Measurements from ENCODE around the gene KCTD5. TPM values are rescaled to one million over a fixed set of nuclear protein-coding genes. Genes with fewer than 3 reads are reported as not detected.
"Not testable (repeated sequence)": the region's sequence is repeated elsewhere in the genome, so short reads cannot be mapped to it uniquely, and the experiment has no call there.

Gene KCTD5
- total RNA-seq, 4 donors from 2014 or later: 23.1 to 85.6 (median 56.4) TPM

DNA sequence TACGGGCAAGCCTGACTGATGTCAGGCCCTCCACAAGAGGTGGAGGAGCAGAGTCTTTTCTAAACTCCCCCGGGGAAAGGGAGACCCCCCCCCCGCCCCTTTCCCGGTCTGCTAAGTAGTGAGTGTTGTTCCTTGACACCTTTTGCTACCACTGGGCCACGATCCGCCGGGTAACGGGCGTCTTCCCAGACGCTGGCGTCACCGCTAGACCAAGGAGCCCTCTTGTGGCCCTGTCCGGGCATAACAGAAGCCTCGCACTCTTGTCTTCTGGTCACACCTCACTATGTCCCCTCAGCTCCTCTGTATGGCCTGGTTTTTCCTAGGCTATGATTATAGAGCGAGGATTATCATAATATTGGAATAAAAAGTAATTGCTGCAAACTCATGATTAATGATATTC lies 12.3 kb upstream of the KCTD5 start:
- not testable (repeated sequence) for H3K9me3 ChIP-seq, H3K27ac ChIP-seq, H3K27me3 ChIP-seq
- H3K4me1 ChIP-seq: peaks cover 4 to 42% (median 9%) of the 10 kb centered on the region in 4 donors
- TF ChIP-seq, protein P1, sequence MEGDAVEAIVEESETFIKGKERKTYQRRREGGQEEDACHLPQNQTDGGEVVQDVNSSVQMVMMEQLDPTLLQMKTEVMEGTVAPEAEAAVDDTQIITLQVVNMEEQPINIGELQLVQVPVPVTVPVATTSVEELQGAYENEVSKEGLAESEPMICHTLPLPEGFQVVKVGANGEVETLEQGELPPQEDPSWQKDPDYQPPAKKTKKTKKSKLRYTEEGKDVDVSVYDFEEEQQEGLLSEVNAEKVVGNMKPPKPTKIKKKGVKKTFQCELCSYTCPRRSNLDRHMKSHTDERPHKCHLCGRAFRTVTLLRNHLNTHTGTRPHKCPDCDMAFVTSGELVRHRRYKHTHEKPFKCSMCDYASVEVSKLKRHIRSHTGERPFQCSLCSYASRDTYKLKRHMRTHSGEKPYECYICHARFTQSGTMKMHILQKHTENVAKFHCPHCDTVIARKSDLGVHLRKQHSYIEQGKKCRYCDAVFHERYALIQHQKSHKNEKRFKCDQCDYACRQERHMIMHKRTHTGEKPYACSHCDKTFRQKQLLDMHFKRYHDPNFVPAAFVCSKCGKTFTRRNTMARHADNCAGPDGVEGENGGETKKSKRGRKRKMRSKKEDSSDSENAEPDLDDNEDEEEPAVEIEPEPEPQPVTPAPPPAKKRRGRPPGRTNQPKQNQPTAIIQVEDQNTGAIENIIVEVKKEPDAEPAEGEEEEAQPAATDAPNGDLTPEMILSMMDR (IDR thresholded peaks at IDR 0.05): peak; percentile 33 to 76 (median 64)
- DNase-seq: peak; percentile 66 to 88 (median 75)
- peaks cover 0 to 25% (median 0%) of the 10 kb centered on the region in 3 donors for H3K36me3 ChIP-seq
- peak overlapping the region in 2 of 4 donors; percentile 23 to 31 for H3K4me3 ChIP-seq

DNA sequence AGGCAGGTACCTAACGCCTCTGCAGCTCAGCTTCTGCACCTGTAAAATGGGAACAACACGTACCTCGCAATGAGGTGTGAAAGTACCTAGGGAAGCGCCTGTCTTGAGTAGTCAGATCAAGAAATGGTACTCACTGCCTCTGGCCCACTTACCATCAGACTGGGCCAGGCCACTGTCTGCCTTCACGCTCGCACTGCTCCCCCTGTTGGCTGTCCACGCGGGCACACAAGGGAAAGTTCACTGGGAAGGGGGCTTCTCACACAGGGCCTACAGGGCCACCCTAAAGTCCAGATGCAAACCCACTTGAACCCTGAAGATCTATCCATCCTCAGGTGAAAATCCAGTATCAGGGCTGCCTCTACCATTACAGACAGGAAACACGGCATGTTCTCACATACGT lies 11.1 kb upstream of the KCTD5 start:
- not testable (repeated sequence) for DNase-seq, H3K27me3 ChIP-seq, H3K27ac ChIP-seq, H3K4me3 ChIP-seq, H3K9me3 ChIP-seq
- peaks cover 4 to 42% (median 9%) of the 10 kb centered on the region in 4 donors for H3K4me1 ChIP-seq
- peaks cover 0 to 25% (median 0%) of the 10 kb centered on the region in 3 donors for H3K36me3 ChIP-seq
- TF ChIP-seq, protein P1 (IDR thresholded peaks at IDR 0.05): peak in 1 of 6 experiments; percentile 18

DNA sequence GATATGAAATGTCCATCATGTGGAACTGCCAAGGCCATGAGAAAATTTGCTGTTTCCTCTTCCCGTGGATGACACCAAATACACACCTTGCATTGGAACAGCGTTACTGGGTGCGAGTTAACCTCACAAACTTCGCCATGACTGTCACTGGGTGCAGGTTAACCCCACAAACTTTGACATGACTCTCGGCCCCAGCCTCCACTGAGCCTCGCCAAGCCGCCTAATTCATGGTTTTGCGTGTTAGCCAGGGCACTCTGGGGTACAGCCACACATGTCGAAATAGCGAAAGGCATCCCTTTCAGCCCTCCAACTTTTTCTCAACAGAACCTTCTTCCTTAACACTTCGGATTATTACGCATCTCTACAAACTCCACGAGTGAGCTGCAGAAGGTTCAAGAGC lies 10.6 kb upstream of the KCTD5 start:
- TF ChIP-seq, protein P1 (IDR thresholded peaks at IDR 0.05): no peak
- no peak for TF ChIP-seq POLR2A (IDR thresholded peaks at IDR 0.05)
- Histone ChIP-seq H3K27me3 (no peaks in the 10 kb centered on the region), H3K4me3 (peak overlapping the region in 2 of 4 donors; percentile 59 to 67), H3K27ac (no peak overlapping the region), H3K9me3 (no peaks in the 10 kb centered on the region), H3K4me1 (peaks cover 4 to 42% (median 9%) of the 10 kb centered on the region in 4 donors), H3K36me3 (peaks cover 0 to 25% (median 0%) of the 10 kb centered on the region in 3 donors)
- no peak for DNase-seq

DNA sequence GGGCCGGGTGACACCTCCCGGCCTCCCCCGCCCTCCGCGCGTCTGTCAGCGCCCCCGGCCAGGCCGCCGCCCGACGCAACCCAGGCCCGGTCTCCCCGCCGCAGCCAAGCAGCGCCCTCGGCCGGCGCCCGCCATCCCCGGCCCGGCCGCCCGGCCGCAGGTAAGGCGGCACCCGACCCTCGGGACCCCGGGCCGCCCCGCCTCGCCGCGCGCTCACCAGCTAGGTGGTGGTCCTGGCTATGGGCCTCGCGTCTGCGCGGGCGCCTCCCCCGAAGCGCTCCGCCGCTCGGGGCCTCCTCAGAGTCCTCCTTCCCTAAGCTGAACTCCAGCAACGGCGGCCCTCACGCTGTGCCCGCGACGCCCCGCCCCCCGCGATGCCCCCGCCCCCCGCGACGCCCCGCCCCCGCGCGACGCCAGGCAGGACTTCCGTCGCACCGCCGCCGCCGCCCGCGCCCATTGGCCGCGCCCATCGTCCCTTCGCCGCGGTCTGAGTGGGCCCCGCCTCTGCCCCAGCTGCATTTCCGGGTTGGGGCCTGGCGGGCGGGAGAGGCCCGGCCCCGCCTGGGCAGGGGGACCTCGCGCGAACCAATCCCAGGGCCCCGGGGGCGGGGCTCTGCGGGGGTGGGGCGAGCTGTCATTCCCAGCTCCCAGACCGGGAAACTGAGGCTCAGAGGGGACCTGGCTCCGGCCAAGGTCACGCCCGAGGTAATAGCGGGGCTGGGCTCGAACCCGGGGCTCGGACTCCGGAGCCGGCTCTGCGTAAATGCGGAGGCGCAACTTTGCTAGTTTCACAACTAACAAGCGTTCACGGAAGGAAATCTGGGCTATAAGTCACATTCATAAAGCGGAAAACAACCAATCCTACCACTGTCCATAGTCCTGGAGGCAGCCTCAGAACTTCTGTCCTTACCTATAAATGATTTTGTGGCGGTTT lies 9.0 kb upstream of the KCTD5 start:
- H3K9me3 ChIP-seq: no peaks in the 10 kb centered on the region
- H3K4me1 ChIP-seq: peaks cover 4 to 42% (median 9%) of the 10 kb centered on the region in 4 donors
- no peaks in the 10 kb centered on the region for H3K27me3 ChIP-seq
- H3K27ac ChIP-seq: peak overlapping the region; percentile 84 to 88 (median 86)
- TF ChIP-seq POLR2A (IDR thresholded peaks at IDR 0.05): peak; percentile 54 to 79
- TF ChIP-seq, protein P1 (IDR thresholded peaks at IDR 0.05): peak in 1 of 6 experiments; percentile 21
- peaks cover 0 to 16% (median 0%) of the 10 kb centered on the region in 3 donors for H3K36me3 ChIP-seq
- H3K4me3 ChIP-seq: peak overlapping the region; percentile 59 to 72 (median 64)
- DNase-seq: peak; percentile 95 to 99 (median 98)

DNA sequence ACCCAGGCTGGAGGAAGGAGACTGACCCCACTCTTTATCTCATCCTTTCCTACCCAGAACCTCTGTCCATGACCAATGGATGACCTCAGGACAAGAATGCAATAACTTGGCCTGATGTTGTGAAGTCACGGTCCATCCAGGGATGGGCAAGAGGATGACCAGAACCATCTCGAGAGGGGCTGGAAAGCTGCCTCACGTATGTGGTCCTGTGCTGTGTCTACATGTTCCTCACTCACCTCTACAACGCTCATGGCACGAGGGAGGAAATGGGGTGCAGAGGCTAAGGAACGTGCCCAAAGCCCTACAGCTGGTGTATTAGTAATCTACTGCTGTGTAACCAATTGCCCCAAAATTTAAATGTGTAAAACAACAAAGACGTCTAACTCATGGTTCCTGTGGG lies 7.3 kb upstream of the KCTD5 start:
- no peak for TF ChIP-seq POLR2A (IDR thresholded peaks at IDR 0.05)
- TF ChIP-seq, protein P1 (IDR thresholded peaks at IDR 0.05): no peak
- Histone ChIP-seq H3K27me3 (no peaks in the 10 kb centered on the region), H3K9me3 (no peaks in the 10 kb centered on the region), H3K4me1 (peaks cover 4 to 35% (median 8%) of the 10 kb centered on the region in 4 donors), H3K27ac (peak overlapping the region in 3 of 4 donors; percentile 14 to 86 (median 80)), H3K4me3 (no peak overlapping the region), H3K36me3 (peaks cover 0 to 4% (median 0%) of the 10 kb centered on the region in 3 donors)
- DNase-seq: no peak
